SU-DHL-6 (cell line): ENCODE measurements around the gene GTF2F2.

ENCODE experiments used
- CTCF ChIP-seq: fragments of 200-600 bp; sonication (generic); IDR thresholded peaks from one replicate; pipeline ENCODE4 v1.5.1; 2017; ENCODE audit warnings: antibody characterized with exemption, mild to moderate bottlenecking, low read length, moderate library complexity; ENCODE audit not compliant: insufficient read depth, poor library complexity, severe bottlenecking
- EZH2phosphoT487 ChIP-seq: fragments of 200-600 bp; sonication (generic), shearing (Covaris generic); conservative IDR thresholded peaks from 2 replicates; pipeline ENCODE4 v1.6.1; 2018; ENCODE audit warnings: mild to moderate bottlenecking, antibody characterized with exemption, low read length, moderate library complexity, mixed read lengths

- no peak for TF ChIP-seq CTCF
- no peak for TF ChIP-seq EZH2phosphoT487
Measured at GRCh38 chr13:45180303-45180702, 60.0 kb downstream of the GTF2F2 start.
